ENCODE results near the gene IFT88.
"Not testable (repeated sequence)": the region's sequence is repeated elsewhere in the genome, so short reads cannot be mapped to it uniquely, and the experiment has no call there.

Gene IFT88

DNA sequence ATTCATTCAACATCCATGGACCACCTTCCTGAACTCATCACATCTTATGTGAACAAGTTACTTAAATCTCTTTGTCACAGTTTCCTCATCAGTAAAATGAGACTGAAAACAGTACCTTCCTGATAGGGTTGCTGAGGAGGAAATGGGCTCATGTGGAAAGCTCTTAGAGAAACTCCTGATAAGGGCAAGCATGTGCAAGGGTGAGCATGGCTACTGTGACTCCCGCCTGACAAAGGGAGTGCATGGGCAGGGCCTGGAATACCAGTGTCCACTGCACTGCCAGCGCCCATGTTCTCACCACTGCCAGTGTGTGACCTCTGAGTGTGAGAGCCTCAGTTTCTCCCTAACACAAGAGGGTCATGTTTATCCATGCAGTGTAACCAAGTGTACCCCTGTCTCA is 109.3 kb downstream of the IFT88 start:
- Histone ChIP-seq H3K4me3 (replicated peaks; ENCODE audit: insufficient read depth, low read length) (no peak overlapping the region), H3K27ac (replicated peaks) (no peak overlapping the region), H3K27me3 (ENCODE audit: insufficient read depth, poor library complexity, severe bottlenecking) (no peaks in the 10 kb centered on the region)
- DNase-seq (ENCODE audit: low read depth in 1 of 2, low spot score in 1 of 2): no peak
- TF ChIP-seq, protein P1, sequence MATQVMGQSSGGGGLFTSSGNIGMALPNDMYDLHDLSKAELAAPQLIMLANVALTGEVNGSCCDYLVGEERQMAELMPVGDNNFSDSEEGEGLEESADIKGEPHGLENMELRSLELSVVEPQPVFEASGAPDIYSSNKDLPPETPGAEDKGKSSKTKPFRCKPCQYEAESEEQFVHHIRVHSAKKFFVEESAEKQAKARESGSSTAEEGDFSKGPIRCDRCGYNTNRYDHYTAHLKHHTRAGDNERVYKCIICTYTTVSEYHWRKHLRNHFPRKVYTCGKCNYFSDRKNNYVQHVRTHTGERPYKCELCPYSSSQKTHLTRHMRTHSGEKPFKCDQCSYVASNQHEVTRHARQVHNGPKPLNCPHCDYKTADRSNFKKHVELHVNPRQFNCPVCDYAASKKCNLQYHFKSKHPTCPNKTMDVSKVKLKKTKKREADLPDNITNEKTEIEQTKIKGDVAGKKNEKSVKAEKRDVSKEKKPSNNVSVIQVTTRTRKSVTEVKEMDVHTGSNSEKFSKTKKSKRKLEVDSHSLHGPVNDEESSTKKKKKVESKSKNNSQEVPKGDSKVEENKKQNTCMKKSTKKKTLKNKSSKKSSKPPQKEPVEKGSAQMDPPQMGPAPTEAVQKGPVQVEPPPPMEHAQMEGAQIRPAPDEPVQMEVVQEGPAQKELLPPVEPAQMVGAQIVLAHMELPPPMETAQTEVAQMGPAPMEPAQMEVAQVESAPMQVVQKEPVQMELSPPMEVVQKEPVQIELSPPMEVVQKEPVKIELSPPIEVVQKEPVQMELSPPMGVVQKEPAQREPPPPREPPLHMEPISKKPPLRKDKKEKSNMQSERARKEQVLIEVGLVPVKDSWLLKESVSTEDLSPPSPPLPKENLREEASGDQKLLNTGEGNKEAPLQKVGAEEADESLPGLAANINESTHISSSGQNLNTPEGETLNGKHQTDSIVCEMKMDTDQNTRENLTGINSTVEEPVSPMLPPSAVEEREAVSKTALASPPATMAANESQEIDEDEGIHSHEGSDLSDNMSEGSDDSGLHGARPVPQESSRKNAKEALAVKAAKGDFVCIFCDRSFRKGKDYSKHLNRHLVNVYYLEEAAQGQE (IDR thresholded peaks at IDR 0.05; ENCODE audit: insufficient replicate concordance, low read depth): no peak
- TF ChIP-seq, protein P2, sequence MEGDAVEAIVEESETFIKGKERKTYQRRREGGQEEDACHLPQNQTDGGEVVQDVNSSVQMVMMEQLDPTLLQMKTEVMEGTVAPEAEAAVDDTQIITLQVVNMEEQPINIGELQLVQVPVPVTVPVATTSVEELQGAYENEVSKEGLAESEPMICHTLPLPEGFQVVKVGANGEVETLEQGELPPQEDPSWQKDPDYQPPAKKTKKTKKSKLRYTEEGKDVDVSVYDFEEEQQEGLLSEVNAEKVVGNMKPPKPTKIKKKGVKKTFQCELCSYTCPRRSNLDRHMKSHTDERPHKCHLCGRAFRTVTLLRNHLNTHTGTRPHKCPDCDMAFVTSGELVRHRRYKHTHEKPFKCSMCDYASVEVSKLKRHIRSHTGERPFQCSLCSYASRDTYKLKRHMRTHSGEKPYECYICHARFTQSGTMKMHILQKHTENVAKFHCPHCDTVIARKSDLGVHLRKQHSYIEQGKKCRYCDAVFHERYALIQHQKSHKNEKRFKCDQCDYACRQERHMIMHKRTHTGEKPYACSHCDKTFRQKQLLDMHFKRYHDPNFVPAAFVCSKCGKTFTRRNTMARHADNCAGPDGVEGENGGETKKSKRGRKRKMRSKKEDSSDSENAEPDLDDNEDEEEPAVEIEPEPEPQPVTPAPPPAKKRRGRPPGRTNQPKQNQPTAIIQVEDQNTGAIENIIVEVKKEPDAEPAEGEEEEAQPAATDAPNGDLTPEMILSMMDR (IDR thresholded peaks at IDR 0.05; ENCODE audit: insufficient read depth, low read length): no peak
- TF ChIP-seq POLR2AphosphoS5 (IDR thresholded peaks at IDR 0.05; ENCODE audit: low read depth): no peak
- no peak for TF ChIP-seq SPI1 (IDR thresholded peaks at IDR 0.05; ENCODE audit: borderline replicate concordance, low read depth)
- no peak for TF ChIP-seq GABPA (IDR thresholded peaks at IDR 0.05; ENCODE audit: low read depth)

DNA sequence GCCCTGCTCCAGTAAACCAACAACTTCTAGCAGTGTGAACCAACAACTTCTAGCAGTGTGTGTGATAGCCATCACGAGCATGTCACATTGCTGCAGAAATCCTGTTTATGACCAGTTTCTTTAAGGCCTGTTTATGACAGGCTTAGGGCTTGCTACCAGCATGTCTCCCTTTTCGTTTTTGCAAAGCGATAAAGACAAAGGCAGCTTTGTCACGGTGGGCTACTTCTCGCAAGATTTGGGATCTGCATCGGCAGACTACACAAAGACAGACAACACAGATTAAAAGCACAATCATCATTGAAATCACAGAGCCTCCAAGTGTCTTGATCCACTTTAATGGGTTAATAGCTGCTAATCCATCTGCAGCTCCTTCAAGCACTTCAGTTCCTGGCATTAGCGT is 111.6 kb downstream of the IFT88 start:
- H3K27ac ChIP-seq (replicated peaks); DNase-seq (ENCODE audit: low read depth in 1 of 2, low spot score in 1 of 2); H3K4me3 ChIP-seq (replicated peaks; ENCODE audit: insufficient read depth, low read length); H3K27me3 ChIP-seq (ENCODE audit: insufficient read depth, poor library complexity, severe bottlenecking): not testable (repeated sequence)

DNA sequence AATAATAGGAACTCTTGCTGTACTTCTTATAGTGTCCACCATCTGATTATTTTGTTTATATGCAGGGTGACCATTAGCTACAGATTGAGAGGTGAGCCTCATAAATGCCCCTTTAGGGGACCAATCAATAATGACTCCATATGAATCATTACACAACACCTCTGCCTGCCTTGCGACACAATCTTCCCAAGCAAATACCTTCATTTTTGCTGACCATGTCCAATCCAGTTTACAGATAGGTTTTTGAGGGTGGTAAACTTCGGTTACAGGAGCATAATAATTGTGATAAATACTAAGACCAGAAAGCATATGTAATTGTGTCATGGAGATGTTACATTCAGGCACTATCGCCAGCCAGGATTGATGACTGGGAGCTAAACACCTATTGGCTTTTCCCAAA is 112.9 kb downstream of the IFT88 start:
- no peak for DNase-seq (ENCODE audit: low read depth in 1 of 2, low spot score in 1 of 2)
- Histone ChIP-seq H3K27me3 (ENCODE audit: insufficient read depth, poor library complexity, severe bottlenecking) (no peaks in the 10 kb centered on the region), H3K27ac (replicated peaks) (no peak overlapping the region), H3K4me3 (replicated peaks; ENCODE audit: insufficient read depth, low read length) (no peak overlapping the region)
- TF ChIP-seq GABPA (IDR thresholded peaks at IDR 0.05; ENCODE audit: low read depth) (no peak), POLR2AphosphoS5 (IDR thresholded peaks at IDR 0.05; ENCODE audit: low read depth) (no peak), SPI1 (IDR thresholded peaks at IDR 0.05; ENCODE audit: borderline replicate concordance, low read depth) (no peak)
- TF ChIP-seq, protein P2 (IDR thresholded peaks at IDR 0.05; ENCODE audit: insufficient read depth, low read length): no peak
- TF ChIP-seq, protein P1 (IDR thresholded peaks at IDR 0.05; ENCODE audit: insufficient replicate concordance, low read depth): no peak

DNA sequence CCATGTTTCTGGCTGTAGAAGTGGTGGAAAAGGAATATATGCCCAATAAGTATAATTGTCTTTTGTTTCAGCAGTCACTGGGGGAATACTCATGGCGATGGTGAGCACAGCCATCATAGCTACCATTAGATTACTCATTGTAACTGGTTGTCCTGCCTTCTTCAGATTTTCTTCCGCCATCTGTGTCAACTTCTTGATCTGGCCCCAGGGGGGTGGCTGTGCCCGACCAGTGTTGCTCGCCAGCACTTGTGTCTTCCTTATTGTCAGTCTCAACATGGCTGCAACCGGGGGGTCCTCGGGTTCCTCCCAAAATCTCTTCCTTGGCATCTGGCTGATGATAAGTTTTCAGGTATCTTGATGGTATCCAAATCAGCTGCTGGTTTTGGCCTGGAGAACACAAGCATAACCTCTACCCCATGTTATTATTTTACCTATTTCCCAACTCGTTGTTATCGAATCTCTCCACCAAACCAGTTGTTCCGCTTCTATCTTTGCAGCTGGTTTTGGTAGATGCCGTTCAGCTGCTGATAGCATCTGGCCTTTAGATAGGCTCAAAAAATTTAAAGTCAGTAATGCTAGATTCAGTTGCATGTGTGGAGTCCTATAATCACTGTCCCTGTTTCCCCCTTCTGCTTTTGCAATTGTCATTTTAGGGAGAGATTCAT is 113.6 kb downstream of the IFT88 start:
- TF ChIP-seq POLR2AphosphoS5 (IDR thresholded peaks at IDR 0.05; ENCODE audit: low read depth): no peak
- TF ChIP-seq SPI1 (IDR thresholded peaks at IDR 0.05; ENCODE audit: borderline replicate concordance, low read depth): no peak
- no peak for TF ChIP-seq GABPA (IDR thresholded peaks at IDR 0.05; ENCODE audit: low read depth)
- TF ChIP-seq, protein P2 (IDR thresholded peaks at IDR 0.05; ENCODE audit: insufficient read depth, low read length): no peak
- no peak for DNase-seq (ENCODE audit: low read depth in 1 of 2, low spot score in 1 of 2)
- Histone ChIP-seq H3K27me3 (ENCODE audit: insufficient read depth, poor library complexity, severe bottlenecking) (no peaks in the 10 kb centered on the region), H3K4me3 (replicated peaks; ENCODE audit: insufficient read depth, low read length) (no peak overlapping the region), H3K27ac (replicated peaks) (no peak overlapping the region)

DNA sequence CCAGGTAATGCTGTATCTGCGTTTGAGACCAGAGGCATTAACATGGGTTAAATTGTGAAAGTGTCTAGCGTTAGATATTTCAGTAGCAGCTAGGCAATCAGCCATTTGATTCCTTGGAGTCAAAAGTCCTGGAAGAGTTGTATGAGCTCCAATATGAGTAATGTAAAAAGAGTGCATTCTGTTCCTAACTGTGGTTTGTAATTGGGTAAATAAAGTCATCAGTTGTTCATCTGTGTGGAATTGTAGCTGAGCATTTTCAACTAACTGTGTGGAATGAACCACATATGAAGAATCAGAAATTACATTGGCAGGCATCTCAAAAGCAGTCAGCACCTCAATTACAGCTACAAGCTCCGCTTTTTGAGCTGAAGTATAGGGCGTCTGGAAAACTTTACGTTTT is 114.5 kb downstream of the IFT88 start:
- not testable (repeated sequence) for H3K27me3 ChIP-seq (ENCODE audit: insufficient read depth, poor library complexity, severe bottlenecking); DNase-seq (ENCODE audit: low read depth in 1 of 2, low spot score in 1 of 2); H3K4me3 ChIP-seq (replicated peaks; ENCODE audit: insufficient read depth, low read length); H3K27ac ChIP-seq (replicated peaks)

All from HL-60 (cell line).